Hematopoietic multipotent progenitor cell treated with erythropoietin and hydrocortisone succinate and interleukin-3 and kit ligand, for 15 days (in vitro differentiated cells): ENCODE data around the gene LRRC26.

ENCODE experiments used
- DNase-seq: peaks from one replicate; pipeline ENCODE4 v3.0.0-alpha.2; 2015; ENCODE audit warnings: low spot score

LRRC26 gene

GRCh38 chr9:137183980-137184595 lies 14.2 kb upstream of the LRRC26 start:
- no peak for DNase-seq

DNA sequence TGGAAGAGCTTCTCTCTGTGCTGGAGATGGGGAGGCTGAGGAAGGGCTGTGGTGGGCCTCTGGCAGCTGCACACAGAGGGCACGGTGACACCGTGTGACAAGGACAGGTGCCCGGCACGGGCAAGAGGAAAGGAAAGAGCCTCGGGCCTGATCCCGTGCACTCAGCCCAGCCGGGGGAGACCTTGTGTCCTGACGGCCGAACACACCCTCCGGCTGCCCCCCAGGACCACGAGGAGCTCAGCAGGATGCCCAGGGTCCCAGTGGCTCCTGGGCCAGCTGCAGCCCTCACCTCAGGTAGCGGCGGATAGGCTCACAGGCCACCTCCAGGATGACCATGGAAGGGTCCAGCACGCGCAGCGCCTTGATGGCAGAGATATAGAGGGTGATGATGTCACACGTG lies 13.0 kb upstream of the LRRC26 start:
- DNase-seq, result no peak

DNA sequence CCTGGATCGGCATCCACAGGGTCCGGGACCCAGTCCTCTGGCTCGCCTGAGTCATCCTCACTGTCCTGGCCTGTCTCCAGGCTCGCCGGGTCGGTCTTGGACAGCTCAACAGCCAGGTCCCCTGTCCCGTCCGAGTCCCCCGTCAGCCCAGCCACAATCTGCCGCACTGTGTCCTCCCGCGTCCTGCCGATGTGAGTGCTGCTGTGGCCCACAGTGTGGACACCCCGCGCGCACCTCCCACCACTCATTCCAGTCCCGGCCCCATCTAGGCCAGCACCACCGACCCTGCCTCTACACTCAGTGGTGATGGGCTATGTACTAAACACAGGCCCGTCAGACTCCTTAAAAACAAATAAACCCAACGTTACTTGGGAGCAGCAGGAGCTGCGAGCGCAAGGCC lies 11.8 kb upstream of the LRRC26 start:
- DNase-seq, result no peak

GRCh38 chr9:137180491-137180890 lies 10.6 kb upstream of the LRRC26 start:
- DNase-seq, result no peak

- no peak for DNase-seq
Measured at GRCh38 chr9:137179761-137180160, 9.9 kb upstream of the LRRC26 start.

- DNase-seq, result no peak
Measured at GRCh38 chr9:137178939-137179630, 9.2 kb upstream of the LRRC26 start.

DNA sequence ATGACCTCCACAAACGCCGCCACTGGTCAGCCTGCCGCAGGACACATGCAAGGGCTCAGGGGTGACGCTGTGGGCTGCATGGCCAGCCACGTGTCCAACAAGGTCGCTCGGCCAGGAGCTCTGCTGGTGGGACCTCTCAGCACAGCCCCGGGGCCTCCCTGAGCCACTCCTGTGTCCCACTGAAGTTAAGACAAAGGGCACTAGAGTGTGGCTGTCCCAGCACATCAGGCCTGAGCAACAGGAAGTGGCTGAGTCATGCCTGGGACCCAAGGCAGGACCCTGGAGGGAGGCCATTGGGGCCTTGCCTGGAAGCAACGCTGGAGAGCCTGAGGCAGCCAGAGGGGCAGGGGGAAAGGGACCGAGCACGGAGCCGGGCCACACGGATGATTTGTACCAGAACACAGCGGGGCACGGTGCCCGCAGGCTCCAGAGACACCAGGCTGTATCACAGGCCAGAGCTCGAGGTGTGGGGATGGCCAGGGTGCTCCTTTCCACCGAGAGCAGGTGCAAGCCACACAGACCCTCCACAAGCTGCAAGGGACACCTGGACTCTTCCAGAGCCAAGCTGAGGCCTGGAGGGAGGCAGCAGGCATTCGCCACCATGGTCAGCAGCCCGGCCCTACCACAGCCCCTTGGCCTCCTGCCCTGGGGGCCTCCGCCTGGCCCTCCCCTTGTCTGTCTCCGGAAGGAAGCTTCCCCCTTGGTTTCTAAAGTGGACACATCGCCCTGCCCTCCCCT lies 8.5 kb upstream of the LRRC26 start:
- no peak for DNase-seq

DNA sequence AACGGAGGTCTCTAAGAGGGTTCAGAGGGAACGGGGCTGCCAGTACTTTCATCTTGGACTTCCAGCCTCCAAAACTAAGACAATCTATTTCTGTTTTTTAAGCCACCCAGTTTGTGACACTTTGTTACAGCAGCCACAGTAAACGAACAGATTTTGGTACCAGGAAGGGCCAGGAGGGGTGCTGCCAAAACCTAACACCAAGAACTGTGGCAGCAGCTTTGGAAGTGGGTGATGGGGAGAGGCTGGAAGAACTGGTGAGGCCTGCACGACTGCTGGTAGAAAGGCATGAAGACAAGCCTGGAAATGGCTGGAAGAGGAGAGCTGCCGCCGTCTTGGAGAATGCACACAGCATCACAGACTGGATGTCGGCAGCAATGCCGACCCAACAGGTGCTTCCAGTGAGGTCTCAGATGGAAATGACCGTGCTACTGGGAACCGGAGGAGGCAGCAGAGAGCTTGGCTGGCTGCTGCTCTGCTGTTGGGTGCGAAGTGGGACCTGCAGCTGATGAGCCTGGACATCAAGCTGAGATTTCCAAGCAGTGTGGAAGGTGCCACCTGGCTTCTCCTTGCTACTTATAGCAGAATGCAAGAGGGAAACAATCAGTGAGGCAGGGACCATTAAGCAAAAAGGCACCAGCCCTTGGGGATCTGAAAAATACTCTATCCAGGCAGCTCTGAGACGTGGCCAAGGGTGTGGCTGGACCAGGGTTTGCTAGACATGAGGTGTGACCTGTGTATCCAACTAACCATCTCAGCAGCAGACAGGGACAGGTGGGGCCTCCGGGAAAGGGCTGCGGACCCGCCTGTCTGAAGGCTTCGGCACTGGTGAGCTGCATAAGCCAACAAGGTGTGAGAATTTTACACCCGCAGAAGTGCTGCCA lies 6.7 kb upstream of the LRRC26 start:
- DNase-seq, result peak; percentile 36

GRCh38 chr9:137175345-137175961 lies 5.6 kb upstream of the LRRC26 start:
- DNase-seq, result no peak

- no peak for DNase-seq
Measured at GRCh38 chr9:137174722-137175293, 5.0 kb upstream of the LRRC26 start.

- DNase-seq, result no peak
Measured at GRCh38 chr9:137173796-137174664, 4.2 kb upstream of the LRRC26 start.

GRCh38 chr9:137172901-137173795 lies 3.3 kb upstream of the LRRC26 start:
- no peak for DNase-seq

DNA sequence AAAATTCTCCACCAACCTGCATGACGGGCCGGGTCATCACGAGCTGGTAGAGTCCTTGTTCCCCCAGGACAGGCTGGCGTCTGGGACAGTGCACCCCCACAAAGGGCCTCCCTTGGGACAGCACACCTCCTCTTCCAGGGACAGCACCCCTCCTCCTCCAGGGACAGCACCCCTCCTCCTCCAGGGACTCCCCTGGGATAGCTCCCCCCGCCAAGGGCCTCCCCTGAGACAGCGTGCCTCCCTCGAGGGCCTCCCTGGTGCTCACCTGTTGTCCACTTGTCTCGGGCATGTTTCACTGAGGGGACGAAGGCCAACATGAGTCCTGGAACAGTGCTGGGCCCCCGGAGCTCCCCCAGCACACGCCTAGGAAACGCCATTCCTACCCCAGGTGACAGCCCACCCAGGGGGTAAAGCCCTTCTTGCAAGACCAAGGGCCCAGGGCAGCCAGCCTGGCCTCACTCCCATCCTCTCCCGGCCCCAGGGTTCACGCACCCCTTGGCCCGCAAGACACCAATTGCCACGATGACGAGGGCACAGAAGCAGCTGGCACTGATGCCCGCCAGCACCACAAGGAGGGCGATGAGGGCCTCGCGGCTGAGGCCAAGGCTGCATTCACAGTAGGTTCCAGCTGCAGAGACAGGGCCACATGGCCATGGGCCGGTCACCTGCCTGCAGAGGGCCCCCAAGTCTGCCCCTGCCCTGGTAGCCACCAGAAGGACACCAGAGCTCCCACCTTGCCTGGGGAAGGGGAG lies 1.5 kb upstream of the LRRC26 start:
- DNase-seq, result no peak

DNA sequence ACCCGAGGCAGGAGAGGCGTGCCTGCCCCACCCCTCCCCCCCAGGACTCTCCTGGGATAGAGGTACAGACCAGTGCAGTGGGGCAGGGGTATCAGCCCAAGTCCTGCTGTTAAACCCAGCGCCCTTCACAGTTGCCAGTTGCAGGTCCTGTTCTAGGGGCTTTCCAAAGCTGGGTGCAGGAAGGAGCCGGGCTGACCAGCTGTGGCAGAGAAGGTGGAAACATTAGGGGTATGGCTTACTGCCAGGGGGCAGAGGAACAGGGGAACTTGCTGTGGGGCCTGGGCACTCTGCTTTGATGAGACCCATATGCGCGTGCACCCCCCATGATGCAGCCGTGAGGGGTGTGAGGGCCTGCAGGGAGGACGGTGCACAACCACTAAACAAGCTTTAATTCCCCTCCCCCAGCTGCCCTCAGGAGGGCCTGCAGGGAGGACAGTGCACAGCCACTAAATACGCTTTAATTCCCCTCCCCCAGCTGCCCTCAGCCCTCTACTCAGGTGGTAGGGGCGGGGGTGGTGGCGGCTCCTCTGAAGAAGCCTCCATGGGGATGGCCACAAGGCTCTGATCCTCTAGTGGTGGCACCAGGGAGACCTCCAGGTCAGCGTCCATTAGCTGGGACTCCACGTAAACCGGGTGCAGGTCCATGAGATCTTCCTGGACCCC lies 766 bp upstream of the LRRC26 start:
- DNase-seq, result no peak

DNA sequence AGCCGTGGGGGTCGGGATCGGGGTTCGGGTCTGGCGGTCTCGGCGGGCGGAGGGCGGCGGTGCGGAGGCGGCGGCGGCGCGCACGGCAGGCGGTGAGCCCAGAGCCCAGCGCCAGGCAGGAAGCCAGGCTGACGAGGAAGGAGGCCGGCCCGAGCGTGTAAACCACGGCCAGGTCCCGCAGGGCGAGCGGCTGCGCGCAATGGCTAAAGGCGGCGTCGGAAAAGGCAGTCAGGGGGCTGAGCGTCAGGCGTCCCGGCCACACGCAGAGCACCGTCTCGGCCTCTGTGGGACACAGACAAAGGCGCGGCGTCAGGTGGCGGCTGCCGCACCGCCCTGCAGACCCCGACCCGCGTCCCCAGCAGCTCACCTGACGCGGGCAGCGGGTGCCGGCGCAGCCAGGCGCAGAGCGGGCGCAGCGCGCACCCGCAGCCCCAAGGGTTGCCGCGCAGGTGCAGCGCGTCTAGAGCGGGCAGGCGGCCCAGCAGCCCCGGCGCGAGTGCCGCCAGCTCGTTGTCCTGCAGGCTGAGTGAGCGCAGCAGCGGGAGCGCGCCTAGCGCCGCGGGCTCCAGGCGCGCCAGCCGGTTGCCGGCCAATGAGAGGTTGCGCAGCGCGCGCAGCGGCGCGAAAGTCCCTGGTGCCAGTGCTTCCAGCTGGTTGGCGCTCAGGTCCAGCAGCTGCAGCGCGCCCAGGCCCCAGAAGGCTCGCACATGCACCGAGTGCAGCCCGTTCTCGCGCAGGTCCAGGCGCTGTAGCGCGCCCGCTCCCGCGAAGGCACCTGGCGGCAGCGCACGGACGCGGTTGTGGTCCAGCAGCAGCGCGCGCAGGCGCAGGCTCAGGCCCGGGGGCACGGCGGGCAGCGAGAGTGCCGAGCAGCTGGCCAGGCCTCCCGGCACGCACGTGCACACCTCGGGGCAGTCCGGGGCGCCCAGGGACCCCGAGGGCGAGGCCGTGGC lies 671 bp downstream of the LRRC26 start:
- DNase-seq, result no peak

DNA sequence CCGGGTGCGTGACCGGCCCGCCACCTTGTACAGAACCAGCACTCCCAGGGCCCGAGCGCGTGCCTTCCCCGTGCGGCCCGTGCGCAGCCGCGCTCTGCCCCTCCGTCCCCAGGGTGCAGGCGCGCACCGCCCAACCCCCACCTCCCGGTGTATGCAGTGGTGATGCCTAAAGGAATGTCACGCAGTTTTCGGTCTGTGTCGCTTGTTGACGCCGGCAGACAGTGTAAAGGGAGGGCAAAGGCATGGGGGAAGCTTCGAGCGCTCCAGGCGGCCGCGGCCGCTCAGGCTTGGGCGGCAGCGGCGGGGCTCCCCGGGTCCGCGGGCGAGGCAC lies 1.3 kb downstream of the LRRC26 start:
- no peak for DNase-seq
